Keratinocyte (primary cell): ENCODE measurements around the gene SYNPO2L.
"Not testable (repeated sequence)": the region's sequence is repeated elsewhere in the genome, so short reads cannot be mapped to it uniquely, and the experiment has no call there.

Source experiments
- EZH2 ChIP-seq: IDR thresholded peaks from one replicate; pipeline ENCODE4 v1.6.1; 2012; ENCODE audit warnings: inconsistent platforms, mild to moderate bottlenecking, low read length, moderate library complexity
- TF ChIP-seq, protein P1 (sequence below), 3 experiments: IDR thresholded peaks in 1 of 3; conservative IDR thresholded peaks in 1 of 3; optimal IDR thresholded peaks in 1 of 3; 2 replicates in 2 of 3; 3 replicates in 1 of 3; pipeline versions ENCODE3 to v1.5.1; 2011; ENCODE audit warnings: low read length in 3 of 3, mild to moderate bottlenecking in 3 of 3, moderate library complexity in 2 of 3, control low read depth in 1 of 3, inconsistent platforms in 1 of 3; ENCODE audit not compliant: insufficient read depth in 2 of 3; ENCODE audit errors: extremely low read depth in 1 of 3

DNA sequence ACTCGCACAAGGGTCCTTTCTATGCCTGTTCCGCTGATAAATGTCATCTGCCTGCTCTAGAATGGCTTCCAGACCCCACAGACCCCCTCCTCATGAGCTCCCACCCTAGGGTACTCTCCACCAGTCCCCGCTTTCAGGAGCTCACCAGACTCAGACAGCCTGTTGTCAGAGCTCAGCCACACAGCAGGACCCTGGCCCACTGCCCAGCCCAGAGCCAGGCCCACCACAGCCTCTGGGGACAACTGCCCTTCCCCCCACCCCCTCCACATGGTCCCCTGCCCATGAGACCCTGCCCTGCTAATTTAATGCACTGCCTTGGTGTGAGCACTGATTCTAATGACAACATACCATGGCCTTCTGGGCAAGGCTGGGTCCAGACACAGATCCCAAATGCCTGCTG is 9.8 kb upstream of the SYNPO2L start:
- TF ChIP-seq, protein P1, sequence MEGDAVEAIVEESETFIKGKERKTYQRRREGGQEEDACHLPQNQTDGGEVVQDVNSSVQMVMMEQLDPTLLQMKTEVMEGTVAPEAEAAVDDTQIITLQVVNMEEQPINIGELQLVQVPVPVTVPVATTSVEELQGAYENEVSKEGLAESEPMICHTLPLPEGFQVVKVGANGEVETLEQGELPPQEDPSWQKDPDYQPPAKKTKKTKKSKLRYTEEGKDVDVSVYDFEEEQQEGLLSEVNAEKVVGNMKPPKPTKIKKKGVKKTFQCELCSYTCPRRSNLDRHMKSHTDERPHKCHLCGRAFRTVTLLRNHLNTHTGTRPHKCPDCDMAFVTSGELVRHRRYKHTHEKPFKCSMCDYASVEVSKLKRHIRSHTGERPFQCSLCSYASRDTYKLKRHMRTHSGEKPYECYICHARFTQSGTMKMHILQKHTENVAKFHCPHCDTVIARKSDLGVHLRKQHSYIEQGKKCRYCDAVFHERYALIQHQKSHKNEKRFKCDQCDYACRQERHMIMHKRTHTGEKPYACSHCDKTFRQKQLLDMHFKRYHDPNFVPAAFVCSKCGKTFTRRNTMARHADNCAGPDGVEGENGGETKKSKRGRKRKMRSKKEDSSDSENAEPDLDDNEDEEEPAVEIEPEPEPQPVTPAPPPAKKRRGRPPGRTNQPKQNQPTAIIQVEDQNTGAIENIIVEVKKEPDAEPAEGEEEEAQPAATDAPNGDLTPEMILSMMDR (optimal IDR thresholded peaks at IDR 0.05 in 1 of 3, IDR thresholded peaks at IDR 0.05 in 1 of 3, conservative IDR thresholded peaks at IDR 0.05 in 1 of 3; ENCODE audit: extremely low read depth in 1 of 3, insufficient read depth in 2 of 3, low read length in 3 of 3): not testable (repeated sequence)
- not testable (repeated sequence) for TF ChIP-seq EZH2
